Fibroblast of villous mesenchyme (primary cell): Measurements from ENCODE around the gene TAS2R38. TPM values are rescaled to one million over a fixed set of nuclear protein-coding genes. Genes with fewer than 3 reads are reported as not detected.

Source experiments
- DNase-seq: peaks from one replicate; pipeline ENCODE4 v3.0.0-alpha.2; 2010; ENCODE audit warnings: low read depth
- H3K4me3 ChIP-seq: 2 replicates; pipeline ENCODE4 v1.5.1; 2011; ENCODE audit warnings: low read depth, mild to moderate bottlenecking, low read length
- total RNA-seq: library from RNA; depleted of rRNA; stranded (reverse); fragments of >200 nt; gene quantifications from 2 replicates; pipeline ENCODE4 v1.2.3, GENCODE V29; 2012
- TF ChIP-seq, protein P1 (sequence below): IDR thresholded peaks from 2 replicates; pipeline ENCODE4 v1.5.1; 2012; ENCODE audit warnings: low read depth, mild to moderate bottlenecking, low read length; ENCODE audit not compliant: insufficient read depth

TAS2R38 gene
- total RNA-seq, 1 donor, result not detected

DNA sequence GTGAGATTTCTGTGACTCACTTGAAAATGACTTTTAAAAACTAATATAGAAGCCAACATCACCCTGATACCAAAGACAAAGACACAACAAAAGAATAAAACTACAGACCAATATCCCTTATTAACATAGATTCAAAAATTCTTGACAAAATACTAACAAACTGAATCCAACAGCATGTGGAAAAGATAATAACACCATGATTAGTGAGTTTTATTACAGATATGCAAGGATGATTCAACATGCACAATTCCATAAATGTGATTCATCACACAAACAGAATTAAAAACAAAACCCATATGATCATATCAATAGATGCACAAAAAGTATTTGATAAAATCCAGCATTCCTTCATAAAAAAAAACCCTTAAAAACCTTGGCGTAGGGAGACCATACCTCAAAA is 28.6 kb upstream of the TAS2R38 start:
- no peak overlapping the region for H3K4me3 ChIP-seq
- TF ChIP-seq, protein P1, sequence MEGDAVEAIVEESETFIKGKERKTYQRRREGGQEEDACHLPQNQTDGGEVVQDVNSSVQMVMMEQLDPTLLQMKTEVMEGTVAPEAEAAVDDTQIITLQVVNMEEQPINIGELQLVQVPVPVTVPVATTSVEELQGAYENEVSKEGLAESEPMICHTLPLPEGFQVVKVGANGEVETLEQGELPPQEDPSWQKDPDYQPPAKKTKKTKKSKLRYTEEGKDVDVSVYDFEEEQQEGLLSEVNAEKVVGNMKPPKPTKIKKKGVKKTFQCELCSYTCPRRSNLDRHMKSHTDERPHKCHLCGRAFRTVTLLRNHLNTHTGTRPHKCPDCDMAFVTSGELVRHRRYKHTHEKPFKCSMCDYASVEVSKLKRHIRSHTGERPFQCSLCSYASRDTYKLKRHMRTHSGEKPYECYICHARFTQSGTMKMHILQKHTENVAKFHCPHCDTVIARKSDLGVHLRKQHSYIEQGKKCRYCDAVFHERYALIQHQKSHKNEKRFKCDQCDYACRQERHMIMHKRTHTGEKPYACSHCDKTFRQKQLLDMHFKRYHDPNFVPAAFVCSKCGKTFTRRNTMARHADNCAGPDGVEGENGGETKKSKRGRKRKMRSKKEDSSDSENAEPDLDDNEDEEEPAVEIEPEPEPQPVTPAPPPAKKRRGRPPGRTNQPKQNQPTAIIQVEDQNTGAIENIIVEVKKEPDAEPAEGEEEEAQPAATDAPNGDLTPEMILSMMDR, result no peak
- no peak for DNase-seq

DNA sequence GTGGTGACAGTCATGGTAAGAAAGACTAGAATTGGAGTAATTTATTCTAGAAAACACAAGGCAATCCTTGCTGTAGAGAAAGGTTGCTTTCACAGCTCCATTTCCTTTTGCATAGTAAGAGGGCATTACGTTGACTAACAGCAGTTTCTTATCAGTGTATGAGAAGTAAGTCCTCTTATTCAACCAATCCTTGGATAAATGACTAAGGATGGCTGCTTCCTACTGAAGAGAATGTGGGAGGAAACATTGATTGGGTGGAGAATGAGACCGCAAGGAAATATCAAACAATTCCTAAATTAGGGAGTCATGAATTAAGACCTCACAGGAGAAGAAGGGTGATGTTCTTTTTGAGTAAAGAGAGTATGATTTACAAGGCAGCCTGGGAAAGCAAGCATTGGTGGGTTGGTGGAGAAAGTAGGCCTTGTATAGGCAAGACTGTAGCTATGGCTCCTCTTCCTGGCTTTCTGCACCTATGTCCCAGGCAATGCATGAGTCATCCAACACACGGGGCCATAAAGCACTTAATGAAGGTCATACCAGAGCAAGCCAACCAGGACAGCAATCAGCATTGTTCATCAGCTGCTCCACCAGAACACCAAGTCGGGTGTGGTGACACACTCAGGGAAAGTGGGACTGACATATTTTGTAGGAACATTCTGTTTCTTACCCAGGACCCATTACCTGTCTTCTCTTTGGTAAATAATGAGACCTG is 27.7 kb upstream of the TAS2R38 start:
- TF ChIP-seq, protein P1, result no peak
- no peak for DNase-seq

DNA sequence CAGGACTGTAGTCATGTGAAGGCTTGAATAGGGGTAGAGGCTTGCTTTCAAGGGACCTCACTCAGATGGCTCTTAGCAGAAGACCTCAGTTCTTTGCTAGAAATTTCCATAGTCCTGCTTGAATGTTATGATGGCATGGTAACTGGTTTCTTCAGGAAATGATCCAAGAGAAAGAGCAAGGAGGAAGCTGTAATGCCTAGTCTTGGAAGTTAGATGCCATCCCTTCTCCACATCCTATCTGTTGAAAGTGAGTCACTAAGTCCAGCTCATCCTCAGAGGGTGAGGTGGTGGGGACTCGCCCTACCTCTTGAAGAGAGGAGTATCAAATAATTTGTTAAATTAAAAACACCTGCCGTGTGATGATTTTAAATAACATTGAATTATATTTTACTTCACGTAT is 26.7 kb upstream of the TAS2R38 start:
- TF ChIP-seq, protein P1, result no peak
- H3K4me3 ChIP-seq, result no peak overlapping the region
- DNase-seq, result no peak

More for the DNA sequence above, 27.7 kb upstream of the TAS2R38 start:
- H3K4me3 ChIP-seq, result no peak overlapping the region

DNA sequence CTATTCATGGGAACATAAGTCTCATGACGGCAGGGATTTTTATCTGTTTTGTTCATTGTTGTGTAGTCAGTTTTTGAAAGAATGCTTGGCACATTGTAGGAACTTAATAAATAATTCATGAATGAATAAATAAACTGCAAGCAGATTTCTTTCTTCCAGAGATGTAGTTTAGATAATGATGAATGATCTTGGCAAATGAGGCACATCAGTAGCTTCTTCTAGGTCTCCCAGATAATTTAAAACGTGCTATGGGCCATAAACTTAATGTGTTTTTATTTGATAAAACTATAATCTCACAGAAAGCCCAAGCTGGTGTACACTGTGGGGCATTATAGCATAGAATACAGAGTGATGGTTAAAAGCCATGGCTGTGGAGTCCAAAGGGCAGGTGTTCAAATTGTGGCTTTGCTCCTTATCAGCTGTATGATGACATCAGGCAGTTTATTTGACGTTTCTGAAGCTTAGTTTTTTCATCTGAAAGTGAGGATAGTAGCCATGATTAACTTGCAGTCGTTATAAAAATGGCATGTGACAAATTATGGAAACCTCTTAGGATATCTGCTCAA is 25.6 kb upstream of the TAS2R38 start:
- TF ChIP-seq, protein P1, result no peak
- H3K4me3 ChIP-seq, result no peak overlapping the region
- DNase-seq, result no peak

DNA sequence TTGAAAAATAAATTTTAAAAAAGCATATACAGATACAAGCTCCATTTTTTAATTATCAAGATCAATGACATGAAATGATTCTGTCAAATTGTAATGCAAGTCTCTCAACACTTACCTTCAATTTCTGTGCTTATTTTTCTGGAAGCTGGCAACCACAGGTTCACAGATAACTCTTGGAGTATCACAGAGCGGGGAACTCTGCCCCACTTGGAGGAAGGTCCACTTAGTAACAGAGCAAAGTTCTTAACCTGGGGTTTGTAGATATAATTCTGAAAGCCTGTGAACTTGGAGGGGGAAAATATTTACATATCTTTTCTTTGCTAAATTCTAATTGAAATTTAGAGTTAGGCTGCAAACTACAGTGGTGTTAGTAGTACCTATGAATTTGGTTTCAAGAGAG is 19.8 kb upstream of the TAS2R38 start:
- TF ChIP-seq, protein P1, result no peak
- no peak for DNase-seq

DNA sequence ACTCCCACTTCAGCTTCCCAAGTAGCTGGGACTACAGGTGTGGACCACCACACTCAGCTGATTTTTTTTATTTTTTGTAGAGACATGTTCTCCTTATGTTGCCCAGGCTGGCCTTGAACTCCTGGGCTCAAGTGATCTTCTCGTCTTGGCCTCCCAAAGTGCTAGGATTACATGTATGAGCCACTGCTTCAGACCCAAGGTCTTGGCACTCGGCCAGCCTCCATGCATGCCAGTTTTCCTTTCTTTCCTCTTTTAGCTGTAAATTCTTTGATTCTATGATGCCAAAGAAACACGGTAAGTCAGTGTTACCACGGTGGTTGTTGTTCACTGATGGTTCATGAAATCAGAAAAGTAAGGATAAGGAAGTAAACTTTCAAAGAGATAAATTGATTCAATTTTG is 19.1 kb upstream of the TAS2R38 start:
- H3K4me3 ChIP-seq, result no peak overlapping the region
- TF ChIP-seq, protein P1, result no peak
- no peak for DNase-seq

More for the DNA sequence above, 19.8 kb upstream of the TAS2R38 start:
- H3K4me3 ChIP-seq, result no peak overlapping the region
